MCF 10A (cell line): ENCODE measurements around the gene PKIB. TPM values are rescaled to one million over a fixed set of nuclear protein-coding genes. Genes with fewer than 3 reads are reported as not detected.

Experiments
- BruUV-seq: library from RNA; stranded (reverse); fragments of 400-500 nt; replicated peaks from 2 replicates; lab custom pipeline; 2021; lab: Mats Ljungman, UMichigan
- CTCF ChIA-PET: fragments of 300-600 bp; sonication (Branson Sonifier 250); formaldehyde crosslinking; extraction: SDS; loops from one replicate; lab custom pipeline; 2021; ENCODE audit warnings: antibody characterized with exemption, inconsistent platforms; lab: Yijun Ruan, JAX
- POLR2A ChIA-PET: fragments of 300-600, 350-650 bp; sonication (Branson Sonifier 250); formaldehyde crosslinking; extraction: SDS; loops from one replicate; lab custom pipeline; 2020; ENCODE audit warnings: antibody characterized with exemption, inconsistent platforms; lab: Yijun Ruan, JAX
- DNase-seq: peaks from one replicate; pipeline ENCODE4 v3.0.0-alpha.2; 2018; ENCODE audit not compliant: unreplicated experiment
- H3K27ac Mint-ChIP-seq: one replicate; pipeline ENCODE4 v1.8.0; 2022; ENCODE audit warnings: mild to moderate bottlenecking, low read depth, mixed read lengths; ENCODE audit not compliant: unreplicated experiment
- H3K27me3 Mint-ChIP-seq: one replicate; pipeline ENCODE4 v1.8.0; 2022; ENCODE audit warnings: mixed read lengths; ENCODE audit not compliant: insufficient read depth, unreplicated experiment
- H3K36me3 Mint-ChIP-seq: one replicate; pipeline ENCODE4 v1.8.0; 2022; ENCODE audit warnings: mild to moderate bottlenecking, moderate library complexity, mixed read lengths; ENCODE audit not compliant: insufficient read depth, unreplicated experiment
- H3K4me1 Mint-ChIP-seq: one replicate; pipeline ENCODE4 v1.8.0; 2022; ENCODE audit warnings: mixed read lengths; ENCODE audit not compliant: insufficient read depth, unreplicated experiment
- H3K4me3 Mint-ChIP-seq: one replicate; pipeline ENCODE4 v1.8.0; 2022; ENCODE audit warnings: mild to moderate bottlenecking, moderate library complexity, mixed read lengths; ENCODE audit not compliant: unreplicated experiment
- H3K9me3 Mint-ChIP-seq: one replicate; pipeline ENCODE4 v1.8.0; 2022; ENCODE audit warnings: mixed read lengths; ENCODE audit not compliant: unreplicated experiment
- intact Hi-C: fragments of 100-400 bp; cut with micrococcal nuclease; formaldehyde crosslinking; loops from 2 replicates; pipeline ENCODE4 v1.14.1; 2022
- total RNA-seq: library from RNA; stranded (reverse); gene quantifications from 2 replicates; pipeline ENCODE4 v1.2.3, GENCODE V29; 2022
- TF ChIP-seq, protein P1 (sequence below): fragments of 200-600 bp; IDR thresholded peaks from one replicate; pipeline ENCODE4 v1.8.0; 2022; ENCODE audit warnings: antibody characterized with exemption, mild to moderate bottlenecking; ENCODE audit not compliant: unreplicated experiment

Gene PKIB
- total RNA-seq, 1 experiment from 2014 or later, result 6.0 TPM

- POLR2A ChIA-PET, result no interaction called here
- CTCF ChIA-PET, result no interaction called here
- no peak overlapping the region for H3K27ac Mint-ChIP-seq
Observed at GRCh38 chr6:122621638-122622037, 11.4 kb downstream of the PKIB start.

GRCh38 chr6:122622479-122622878 lies 12.3 kb downstream of the PKIB start:
- no TSS peak for BruUV-seq
- Mint-ChIP-seq H3K9me3 (peaks cover 4% of the 10 kb centered on the region), H3K36me3 (no peaks in the 10 kb centered on the region), H3K27me3 (no peaks in the 10 kb centered on the region), H3K27ac (no peak overlapping the region), H3K4me1 (peaks cover 15% of the 10 kb centered on the region), H3K4me3 (no peak overlapping the region)
- ChIA-PET CTCF (interaction anchor here (0.7 to 1.1 kb wide), 2 partner anchors 11 to 167 kb away, joined by 3 read pairs; no protein-coding TSS in a partner anchor), POLR2A (interaction anchor here (1.0 kb wide), 1 partner anchor 34 kb away, joined by 4 read pairs; no protein-coding TSS in a partner anchor)
- intact Hi-C loops, result no loop called here
- TF ChIP-seq, protein P1, sequence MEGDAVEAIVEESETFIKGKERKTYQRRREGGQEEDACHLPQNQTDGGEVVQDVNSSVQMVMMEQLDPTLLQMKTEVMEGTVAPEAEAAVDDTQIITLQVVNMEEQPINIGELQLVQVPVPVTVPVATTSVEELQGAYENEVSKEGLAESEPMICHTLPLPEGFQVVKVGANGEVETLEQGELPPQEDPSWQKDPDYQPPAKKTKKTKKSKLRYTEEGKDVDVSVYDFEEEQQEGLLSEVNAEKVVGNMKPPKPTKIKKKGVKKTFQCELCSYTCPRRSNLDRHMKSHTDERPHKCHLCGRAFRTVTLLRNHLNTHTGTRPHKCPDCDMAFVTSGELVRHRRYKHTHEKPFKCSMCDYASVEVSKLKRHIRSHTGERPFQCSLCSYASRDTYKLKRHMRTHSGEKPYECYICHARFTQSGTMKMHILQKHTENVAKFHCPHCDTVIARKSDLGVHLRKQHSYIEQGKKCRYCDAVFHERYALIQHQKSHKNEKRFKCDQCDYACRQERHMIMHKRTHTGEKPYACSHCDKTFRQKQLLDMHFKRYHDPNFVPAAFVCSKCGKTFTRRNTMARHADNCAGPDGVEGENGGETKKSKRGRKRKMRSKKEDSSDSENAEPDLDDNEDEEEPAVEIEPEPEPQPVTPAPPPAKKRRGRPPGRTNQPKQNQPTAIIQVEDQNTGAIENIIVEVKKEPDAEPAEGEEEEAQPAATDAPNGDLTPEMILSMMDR, result no peak
- DNase-seq, result no peak

More at GRCh38 chr6:122621638-122622037, 11.4 kb downstream of the PKIB start:
- H3K4me3 Mint-ChIP-seq, result no peak overlapping the region
- BruUV-seq, result no TSS peak
- TF ChIP-seq, protein P1, result no peak
- no peaks in the 10 kb centered on the region for H3K36me3 Mint-ChIP-seq
- no peaks in the 10 kb centered on the region for H3K9me3 Mint-ChIP-seq
- no peaks in the 10 kb centered on the region for H3K27me3 Mint-ChIP-seq
- H3K4me1 Mint-ChIP-seq, result peaks cover 13% of the 10 kb centered on the region
- no peak for DNase-seq
- intact Hi-C loops, result no loop called here

- Mint-ChIP-seq H3K36me3 (no peaks in the 10 kb centered on the region), H3K4me1 (peaks cover 17% of the 10 kb centered on the region), H3K27me3 (no peaks in the 10 kb centered on the region), H3K9me3 (peaks cover 8% of the 10 kb centered on the region), H3K4me3 (no peak overlapping the region), H3K27ac (no peak overlapping the region)
- POLR2A ChIA-PET, result interaction anchor here (1.0 kb wide), 1 partner anchor 34 kb away, joined by 4 read pairs; no protein-coding TSS in a partner anchor
- BruUV-seq, result no TSS peak
- no peak for DNase-seq
- TF ChIP-seq, protein P1, result no peak
- intact Hi-C loops, result no loop called here
- CTCF ChIA-PET, result interaction anchor here (0.7 to 1.1 kb wide), 2 partner anchors 12 to 167 kb away, joined by 3 read pairs; no protein-coding TSS in a partner anchor
Observed at GRCh38 chr6:122623279-122623678, 13.1 kb downstream of the PKIB start.

DNA sequence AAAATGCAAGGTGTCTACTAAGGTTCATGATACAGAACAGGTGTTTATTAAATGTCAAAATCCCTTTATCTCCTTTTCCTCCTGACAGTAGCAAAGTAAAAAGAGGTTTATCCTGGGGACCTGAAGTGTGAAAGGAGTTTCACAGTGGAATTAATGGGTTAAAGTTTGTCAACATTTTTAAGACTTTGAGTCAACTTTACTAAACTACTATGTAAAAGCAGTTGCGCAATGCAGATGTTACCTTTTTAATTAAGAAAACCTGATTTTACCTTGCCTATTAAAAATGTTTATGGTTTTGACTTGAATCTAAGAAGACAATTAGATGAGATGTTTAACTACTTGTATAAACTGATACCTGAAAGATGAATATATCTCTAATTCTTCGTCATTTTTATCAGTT lies 14.6 kb downstream of the PKIB start:
- no peak for DNase-seq
- intact Hi-C loops, result no loop called here
- BruUV-seq, result no TSS peak
- TF ChIP-seq, protein P1, result no peak
- H3K36me3 Mint-ChIP-seq, result no peaks in the 10 kb centered on the region
- H3K9me3 Mint-ChIP-seq, result peaks cover 8% of the 10 kb centered on the region
- H3K4me1 Mint-ChIP-seq, result peaks cover 17% of the 10 kb centered on the region
- CTCF ChIA-PET, result interaction anchor here (0.8 to 1.6 kb wide), 2 partner anchors 44 to 214 kb away, joined by 3 to 5 read pairs; no protein-coding TSS in a partner anchor
- no peaks in the 10 kb centered on the region for H3K27me3 Mint-ChIP-seq
- POLR2A ChIA-PET, result no interaction called here
- no peak overlapping the region for H3K27ac Mint-ChIP-seq
- no peak overlapping the region for H3K4me3 Mint-ChIP-seq
